ENCODE results near the gene CACNA2D2.

- TF ChIP-seq, protein P1, sequence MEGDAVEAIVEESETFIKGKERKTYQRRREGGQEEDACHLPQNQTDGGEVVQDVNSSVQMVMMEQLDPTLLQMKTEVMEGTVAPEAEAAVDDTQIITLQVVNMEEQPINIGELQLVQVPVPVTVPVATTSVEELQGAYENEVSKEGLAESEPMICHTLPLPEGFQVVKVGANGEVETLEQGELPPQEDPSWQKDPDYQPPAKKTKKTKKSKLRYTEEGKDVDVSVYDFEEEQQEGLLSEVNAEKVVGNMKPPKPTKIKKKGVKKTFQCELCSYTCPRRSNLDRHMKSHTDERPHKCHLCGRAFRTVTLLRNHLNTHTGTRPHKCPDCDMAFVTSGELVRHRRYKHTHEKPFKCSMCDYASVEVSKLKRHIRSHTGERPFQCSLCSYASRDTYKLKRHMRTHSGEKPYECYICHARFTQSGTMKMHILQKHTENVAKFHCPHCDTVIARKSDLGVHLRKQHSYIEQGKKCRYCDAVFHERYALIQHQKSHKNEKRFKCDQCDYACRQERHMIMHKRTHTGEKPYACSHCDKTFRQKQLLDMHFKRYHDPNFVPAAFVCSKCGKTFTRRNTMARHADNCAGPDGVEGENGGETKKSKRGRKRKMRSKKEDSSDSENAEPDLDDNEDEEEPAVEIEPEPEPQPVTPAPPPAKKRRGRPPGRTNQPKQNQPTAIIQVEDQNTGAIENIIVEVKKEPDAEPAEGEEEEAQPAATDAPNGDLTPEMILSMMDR (IDR thresholded peaks at IDR 0.05; ENCODE audit: low read length), result no peak
- no peak for TF ChIP-seq EZH2 (optimal IDR thresholded peaks at IDR 0.05; ENCODE audit: low read depth, low read length)
These were observed 67.9 kb downstream of the CACNA2D2 start for GRCh38 chr3:50435371-50436113.
